Adrenal gland (tissue), 12 donors: ENCODE measurements around the gene MAGI2. TPM values are rescaled to one million over a fixed set of nuclear protein-coding genes. Genes with fewer than 3 reads are reported as not detected.

Experiments used
- DNase-seq, 7 donors: peaks; one replicate each; pipeline ENCODE4 v3.0.0-alpha.2; 2019 to 2020
- H3K27ac ChIP-seq, 5 donors: fragments of 200-600 bp; sonication (generic) in 4 of 5; 1 replicate in 3 of 5; 2 replicates in 2 of 5; pipeline versions ENCODE4 v1.5.1 to v1.8.0; 2016 to 2020; ENCODE audit warnings: mild to moderate bottlenecking in 1 of 5
- H3K27me3 ChIP-seq: fragments of 200-600 bp; 2 replicates; pipeline ENCODE4 v1.8.0; 2021
- H3K36me3 ChIP-seq, 2 donors: fragments of 200-600 bp; replicated peaks in 1 of 2; 1 replicate in 1 of 2; 2 replicates in 1 of 2; pipeline versions ENCODE4 v1.5.1 to v1.8.0; 2018 to 2022
- H3K4me1 ChIP-seq, 2 donors: fragments of 200-600 bp; replicated peaks in 1 of 2; 1 replicate in 1 of 2; 2 replicates in 1 of 2; pipeline versions ENCODE4 v1.5.1 to v1.8.0; 2018 to 2021
- H3K4me3 ChIP-seq, 4 donors: fragments of 200-600 bp; sonication (generic) in 3 of 4; one replicate each; pipeline ENCODE4 v1.5.1; 2016 to 2018
- H3K9me3 ChIP-seq, 3 donors: fragments of 200-600 bp; sonication (generic) in 1 of 3; replicated peaks in 1 of 3; 1 replicate in 2 of 3; 2 replicates in 1 of 3; pipeline versions ENCODE4 v1.5.1 to v1.8.0; 2016 to 2021
- CTCF ChIP-seq, 6 experiments: fragments of 450-650 bp in 4 of 6; fragments of 200-600 bp in 2 of 6; sonication (generic) in 1 of 6; IDR thresholded peaks; 1 replicate in 5 of 6; 2 replicates in 1 of 6; pipeline versions ENCODE4 v1.5.1 to v1.8.0; 2016 to 2021; ENCODE audit warnings: antibody characterized with exemption in 6 of 6, mild to moderate bottlenecking in 2 of 6, moderate library complexity in 1 of 6
- POLR2A ChIP-seq, 2 donors: fragments of 450-650 bp; IDR thresholded peaks; one replicate each; pipeline ENCODE4 v1.6.1; 2017; ENCODE audit warnings: antibody characterized with exemption in 2 of 2, mild to moderate bottlenecking in 2 of 2, moderate library complexity in 1 of 2
- WGBS, 4 donors: extraction: QIAGEN DNeasy Blood & Tissue Kit in 2 of 4; methylation state at CpG; one replicate each; pipeline versions ENCODE4 v1.1.5 to v1.1.7; 2013 to 2017; 5-methylcytosine and 5-hydroxymethylcytosine counted together
- intact Hi-C, 2 donors: fragments of 100-400 bp; cut with DNase I; formaldehyde crosslinking; loops; one replicate each; pipeline versions ENCODE4 v1.14.1 to v1.15.0; 2022 to 2023
- polyA plus RNA-seq, 3 donors: library from polyadenylated mRNA; stranded (reverse); fragments of 200-250 nt in 2 of 3; fragments of 350-450 nt in 1 of 3; fragmentation: Illumina TruSeq in 1 of 3; extraction: RNeasy Lipid Tissue Mini Kit (QIAGEN cat#74804) in 1 of 3; gene quantifications; one replicate each; pipeline ENCODE4 v1.2.3, GENCODE V29; 2013 to 2014
- total RNA-seq, 9 donors: library from RNA; depleted of rRNA in 4 of 9; stranded (reverse); fragments of >200 nt in 4 of 9; fragments of 120-200 nt in 1 of 9; fragmentation: NEBNext Ultra II Directional in 1 of 9; extraction: Animal tissue kit (Norgen Biotek cat#: 25700) in 1 of 9; gene quantifications; one replicate each; pipeline versions ENCODE4 v1.1.0 to v1.2.4, GENCODE V29; 2013 to 2023
- donor health status: healthy with polysubstance abuse.
- donor health status: Bipolar disorder and iron deficiency.
- donor health status: DM: yes; HTN: yes; CAD: no.
- donor health status: DM: no; HTN: no; CAD: no.
- donor health status: DM: no; HTN: no; CAD: no.
- donor health status: DM: yes; HTN: yes; CAD: no.

MAGI2 gene
- total and polyA plus RNA-seq, 12 donors = 3.2 to 37.1 (median 17.1) TPM

- no peak for DNase-seq
- 91 to 100% (median 95%) methylated on average over 2 of the region's 2 CpGs for WGBS, 4 donors
Measured at GRCh38 chr7:78169992-78170391, 1283.5 kb downstream of the MAGI2 start.

GRCh38 chr7:78168865-78169264 is 1284.6 kb downstream of the MAGI2 start:
- no peaks in the 10 kb centered on the region for H3K36me3 ChIP-seq
- intact Hi-C loops = no loop called here
- 58 to 77% (median 73%) methylated on average over 2 of the region's 2 CpGs for WGBS, 4 donors
- H3K4me1 ChIP-seq = peaks cover 0 to under 1% of the 10 kb centered on the region in 2 donors
- no peaks in the 10 kb centered on the region for H3K27me3 ChIP-seq
- H3K4me3 ChIP-seq = no peak overlapping the region
- no peak for TF ChIP-seq POLR2A (IDR thresholded peaks at IDR 0.05)
- TF ChIP-seq CTCF (IDR thresholded peaks at IDR 0.05) = no peak
- no peak for DNase-seq
- no peaks in the 10 kb centered on the region for H3K9me3 ChIP-seq
- no peak overlapping the region for H3K27ac ChIP-seq

More at GRCh38 chr7:78169992-78170391, 1283.5 kb downstream of the MAGI2 start:
- Histone ChIP-seq H3K4me1 (peaks cover 0 to 5% of the 10 kb centered on the region in 2 donors), H3K27me3 (no peaks in the 10 kb centered on the region), H3K27ac (no peak overlapping the region), H3K9me3 (no peaks in the 10 kb centered on the region), H3K4me3 (no peak overlapping the region), H3K36me3 (no peaks in the 10 kb centered on the region)
- TF ChIP-seq CTCF (IDR thresholded peaks at IDR 0.05) = no peak
- TF ChIP-seq POLR2A (IDR thresholded peaks at IDR 0.05) = no peak
- intact Hi-C loops = no loop called here

- H3K27ac ChIP-seq = no peak overlapping the region
- no peak for DNase-seq
- no peaks in the 10 kb centered on the region for H3K9me3 ChIP-seq
- H3K36me3 ChIP-seq = no peaks in the 10 kb centered on the region
- no peaks in the 10 kb centered on the region for H3K27me3 ChIP-seq
- no peaks in the 10 kb centered on the region for H3K4me1 ChIP-seq
- intact Hi-C loops = no loop called here
- no peak for TF ChIP-seq CTCF (IDR thresholded peaks at IDR 0.05)
- no peak for TF ChIP-seq POLR2A (IDR thresholded peaks at IDR 0.05)
- WGBS, 4 donors = 94 to 98% (median 96%) methylated on average over 12 of the region's 12 CpGs
- no peak overlapping the region for H3K4me3 ChIP-seq
Measured at GRCh38 chr7:78167860-78168259, 1285.6 kb downstream of the MAGI2 start.

- Histone ChIP-seq H3K4me1 (no peaks in the 10 kb centered on the region), H3K27ac (no peak overlapping the region), H3K27me3 (no peaks in the 10 kb centered on the region), H3K4me3 (no peak overlapping the region), H3K9me3 (no peaks in the 10 kb centered on the region), H3K36me3 (no peaks in the 10 kb centered on the region)
- WGBS, 4 donors = 76 to 89% (median 79%) methylated on average over 3 of the region's 3 CpGs
- intact Hi-C loops = no loop called here
- no peak for DNase-seq
- no peak for TF ChIP-seq POLR2A (IDR thresholded peaks at IDR 0.05)
- TF ChIP-seq CTCF (IDR thresholded peaks at IDR 0.05) = no peak
Measured at GRCh38 chr7:78165854-78166253, 1287.6 kb downstream of the MAGI2 start.
